HEK293T (cell line): ENCODE data around the gene FSD1L.

Source experiments
- BHLHE40 ChIP-seq: fragments of 450-650 bp; IDR thresholded peaks from 2 replicates; pipeline ENCODE4 v1.6.1; 2016; ENCODE audit warnings: mild to moderate bottlenecking, moderate library complexity, borderline replicate concordance
- CTBP1 ChIP-seq: fragments of 450-650 bp; IDR thresholded peaks from 2 replicates; pipeline ENCODE4 v1.6.1; 2016; ENCODE audit warnings: borderline replicate concordance
- FOXM1 ChIP-seq: fragments of 450-650 bp; IDR thresholded peaks from 2 replicates; pipeline ENCODE4 v1.6.1; 2017; ENCODE audit warnings: mild to moderate bottlenecking, borderline replicate concordance
- HDGF ChIP-seq: fragments of 450-650 bp; IDR thresholded peaks from 2 replicates; pipeline ENCODE4 v1.6.1; 2017; ENCODE audit warnings: antibody characterized with exemption, borderline replicate concordance
- L3MBTL2 ChIP-seq: fragments of 450-650 bp; conservative IDR thresholded peaks from 2 replicates; pipeline ENCODE4 v1.6.1; 2016; ENCODE audit warnings: mild to moderate bottlenecking
- LEF1 ChIP-seq: fragments of 450-650 bp; IDR thresholded peaks from 2 replicates; pipeline ENCODE4 v1.6.1; 2017; ENCODE audit warnings: mild to moderate bottlenecking, borderline replicate concordance
- PKNOX1 ChIP-seq: fragments of 450-650 bp; IDR thresholded peaks from 2 replicates; pipeline ENCODE4 v1.6.1; 2016
- SP1 ChIP-seq: fragments of 450-650 bp; IDR thresholded peaks from 2 replicates; pipeline ENCODE4 v1.6.1; 2017
- SUZ12 ChIP-seq: fragments of 450-650 bp; IDR thresholded peaks from 2 replicates; pipeline ENCODE4 v1.6.1; 2016; ENCODE audit warnings: mild to moderate bottlenecking
- TARDBP ChIP-seq: fragments of 450-650 bp; IDR thresholded peaks from 2 replicates; pipeline ENCODE4 v1.6.1; 2016

- no peak for TF ChIP-seq SP1
- no peak for TF ChIP-seq LEF1
- no peak for TF ChIP-seq BHLHE40
- TF ChIP-seq HDGF = no peak
- TF ChIP-seq PKNOX1 = no peak
- no peak for TF ChIP-seq TARDBP
- TF ChIP-seq CTBP1 = no peak
- TF ChIP-seq SUZ12 = no peak
- no peak for TF ChIP-seq L3MBTL2
- no peak for TF ChIP-seq FOXM1
Observed at GRCh38 chr9:105497704-105498103, 49.9 kb downstream of the FSD1L start.
